ENCODE measurements around the gene SLC44A4.
A peak's percentile ranks its signal among the peaks of the same experiment; 100 is the strongest.
"Not testable (repeated sequence)": the region's sequence is repeated elsewhere in the genome, so short reads cannot be mapped to it uniquely, and the experiment has no call there.

SLC44A4 gene

GRCh38 chr6:31825553-31825952 lies 53.2 kb downstream of the SLC44A4 start:
- no peak for DNase-seq

- DNase-seq, result peak in 1 of 2 donors; percentile 39
Observed at GRCh38 chr6:31823592-31824196, 55.1 kb downstream of the SLC44A4 start.

DNA sequence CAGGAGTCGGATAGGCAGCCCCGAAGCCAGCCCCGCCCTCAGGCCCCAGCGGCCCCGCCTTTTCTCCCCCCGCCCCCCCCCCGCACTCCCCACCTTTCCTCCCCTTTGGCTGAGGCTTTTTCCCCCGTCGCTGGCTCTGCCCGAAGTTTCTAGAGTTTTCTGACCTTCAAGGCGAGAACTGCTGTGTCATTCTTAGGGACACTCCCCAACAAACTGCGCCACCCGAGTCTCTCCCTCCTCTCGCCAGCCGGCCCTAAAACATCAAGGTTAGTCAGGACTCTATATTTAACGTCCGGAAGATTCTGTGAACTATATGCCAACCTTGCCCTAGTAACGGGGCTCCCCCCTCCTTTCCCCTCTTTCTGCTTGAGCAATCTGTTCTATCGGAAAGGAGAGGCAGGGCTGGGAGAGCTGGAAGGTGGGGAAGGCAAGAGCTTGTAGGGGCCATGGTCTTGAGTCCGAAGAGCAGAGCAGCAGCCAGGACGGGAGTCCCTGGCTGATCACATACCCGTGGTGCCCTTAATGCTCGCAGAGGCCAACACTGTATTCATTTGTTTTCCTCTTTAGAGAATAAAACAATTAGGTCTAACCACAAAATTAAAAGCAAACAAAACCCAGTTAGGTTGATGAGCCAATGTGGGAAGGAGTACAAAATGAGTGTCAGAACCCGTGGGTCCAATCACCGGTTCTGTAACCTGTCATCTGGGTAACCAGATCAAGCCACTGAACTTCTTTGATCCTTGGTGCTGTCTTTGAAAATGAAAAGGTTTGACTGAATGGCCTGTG lies 56.6 kb downstream of the SLC44A4 start:
- DNase-seq, result peak; percentile 83 to 85

DNA sequence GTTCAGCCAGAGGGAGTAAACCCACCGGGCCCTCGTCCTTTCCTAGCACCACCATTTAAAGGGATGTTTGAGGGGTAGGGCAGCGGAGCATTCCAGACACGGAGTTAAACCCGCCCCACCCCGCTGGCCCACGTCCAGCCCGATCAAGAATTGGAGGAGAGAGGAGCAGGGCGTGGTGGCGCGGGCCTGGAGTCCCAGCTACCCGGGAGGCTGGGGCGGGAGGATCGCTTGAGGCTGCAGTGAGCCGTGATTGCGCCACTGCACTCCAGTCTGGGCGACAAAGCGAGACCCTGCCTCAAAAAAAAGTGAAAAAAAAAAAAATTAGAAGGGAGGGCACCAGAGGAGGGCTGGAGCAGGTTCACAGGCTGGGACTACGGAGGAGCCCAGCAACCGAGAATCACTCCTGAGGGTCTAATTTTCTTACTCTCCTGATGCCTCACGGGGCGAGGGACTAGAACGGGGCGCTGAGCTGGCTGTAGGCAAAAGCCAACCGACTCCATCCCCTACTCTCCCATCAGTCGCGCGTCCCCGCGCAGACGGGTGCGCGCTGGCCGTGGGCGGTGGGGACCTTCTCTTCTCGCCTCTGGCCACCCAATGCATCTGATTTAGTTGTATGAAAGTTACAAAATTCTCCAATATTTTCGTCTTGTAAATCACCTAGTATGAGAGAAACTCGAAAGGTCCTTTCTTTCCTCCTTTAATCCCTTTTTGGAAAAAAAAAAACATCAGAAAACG lies 57.3 kb downstream of the SLC44A4 start:
- peak; percentile 65 to 74 for DNase-seq

- DNase-seq, result not testable (repeated sequence)
Observed at GRCh38 chr6:31820399-31820798, 58.4 kb downstream of the SLC44A4 start.

DNA sequence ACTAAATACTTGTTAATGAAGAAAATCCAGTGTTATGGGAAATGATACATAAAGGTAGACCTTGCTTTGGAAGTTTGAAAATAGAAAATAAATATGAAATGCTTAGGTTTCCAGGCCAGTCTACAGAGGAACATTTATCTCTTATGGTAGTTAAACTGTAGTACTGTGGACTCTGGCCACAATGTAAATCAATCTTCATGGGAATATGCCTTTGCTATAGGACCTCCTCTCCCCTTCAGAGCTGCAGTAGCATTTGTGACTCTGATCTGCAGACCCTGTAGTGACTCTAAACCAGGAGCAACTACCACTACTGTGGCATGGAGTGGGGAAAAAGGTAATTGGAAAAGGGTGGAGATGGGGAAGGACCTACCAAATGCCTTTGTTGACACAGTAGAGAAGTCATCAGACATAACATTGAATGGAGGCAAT lies 58.9 kb downstream of the SLC44A4 start:
- no peak for DNase-seq

- DNase-seq, result not testable (repeated sequence)
Observed at GRCh38 chr6:31817929-31818511, 60.8 kb downstream of the SLC44A4 start.

GRCh38 chr6:31817133-31817928 lies 61.5 kb downstream of the SLC44A4 start:
- peak in 1 of 2 donors; percentile 56 for DNase-seq

- DNase-seq, result peak; percentile 94 to 95
Observed at GRCh38 chr6:31815025-31815838, 63.6 kb downstream of the SLC44A4 start, which contains the start of the genes HSPA1A and HSPA1L. TSS of gene HSPA1A (plus strand) at chr6:31815543. CDS start at chr6:31815757, 214 bp downstream. TSS of gene HSPA1L (minus strand) at chr6:31815283. CDS start at chr6:31811972, 3,311 bp downstream.

DNA sequence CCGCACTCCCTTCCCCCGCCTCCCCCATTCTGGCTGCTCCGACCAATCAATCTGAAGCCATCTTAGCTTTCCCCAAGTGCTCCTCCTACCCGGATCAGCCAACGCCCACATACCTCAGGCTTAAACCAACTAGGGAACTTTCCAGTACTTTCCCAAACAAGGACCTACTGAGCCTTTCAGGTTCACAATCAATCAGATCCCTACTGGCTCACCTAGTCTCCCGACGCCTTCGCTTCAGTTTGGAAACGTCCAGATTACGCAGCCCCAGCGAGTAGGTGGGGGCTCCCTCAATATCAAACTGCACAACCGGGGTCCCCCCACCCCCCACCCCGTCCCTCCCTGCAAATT lies 64.1 kb downstream of the SLC44A4 start:
- peak; percentile 86 to 93 for DNase-seq

DNA sequence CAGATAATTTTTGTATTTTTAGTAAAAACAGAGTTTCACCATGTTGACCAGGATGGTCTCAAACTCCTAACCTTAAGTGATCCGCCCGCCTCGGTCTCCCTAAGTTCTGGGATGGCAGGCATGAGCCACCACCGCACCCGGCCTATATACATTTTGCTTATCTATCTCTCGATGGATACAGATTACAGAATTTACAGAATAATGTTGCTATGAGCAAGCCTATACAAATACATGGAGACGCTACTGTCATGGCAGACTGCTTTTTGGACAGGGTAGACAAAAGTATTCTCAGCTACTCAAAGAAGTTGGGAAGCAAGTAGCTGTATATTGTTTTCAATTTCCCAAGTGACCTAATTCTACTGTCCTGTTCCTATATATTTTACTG lies 65.3 kb downstream of the SLC44A4 start:
- DNase-seq, result no peak

Measured in inflammatory macrophage (primary cell).